Hepatocyte (in vitro differentiated cells): Measurements from ENCODE around the gene BCL2. TPM values are rescaled to one million over a fixed set of nuclear protein-coding genes. Genes with fewer than 3 reads are reported as not detected.
A peak's percentile ranks its signal among the peaks of the same experiment; 100 is the strongest.

ENCODE experiments used
- DNase-seq: peaks from one replicate; pipeline ENCODE4 v3.0.0-alpha.2; 2016; ENCODE audit warnings: low spot score
- H2AFZ ChIP-seq: fragments of 200-600 bp; sonication (generic); 2 replicates; pipeline ENCODE4 v1.6.0; 2016; ENCODE audit warnings: antibody characterized with exemption, mild to moderate bottlenecking
- H3K27ac ChIP-seq: fragments of 200-600 bp; sonication (generic); 2 replicates; pipeline ENCODE4 v1.5.1; 2016; ENCODE audit warnings: mild to moderate bottlenecking
- H3K27me3 ChIP-seq: fragments of 200-600 bp; sonication (generic); 2 replicates; pipeline ENCODE4 v1.6.1; 2016
- H3K36me3 ChIP-seq: fragments of 200-600 bp; sonication (generic); replicated peaks from 2 replicates; pipeline ENCODE4 v1.5.1; 2016; ENCODE audit warnings: low read depth; ENCODE audit not compliant: insufficient read depth
- H3K4me1 ChIP-seq: fragments of 200-600 bp; sonication (generic); 2 replicates; pipeline ENCODE4 v1.5.1; 2016; ENCODE audit warnings: mild to moderate bottlenecking, moderate library complexity; ENCODE audit not compliant: insufficient read depth
- H3K4me2 ChIP-seq: fragments of 200-600 bp; sonication (generic); 2 replicates; pipeline ENCODE4 v1.6.0; 2016
- H3K4me3 ChIP-seq: fragments of 200-600 bp; sonication (generic); 2 replicates; pipeline ENCODE4 v1.5.1; 2016; ENCODE audit warnings: mild to moderate bottlenecking
- H3K79me2 ChIP-seq: fragments of 200-600 bp; sonication (generic); 2 replicates; pipeline ENCODE4 v1.6.0; 2017; ENCODE audit warnings: mild to moderate bottlenecking
- H3K9me2 ChIP-seq: fragments of 200-600 bp; sonication (generic); replicated peaks from 2 replicates; pipeline ENCODE4 v1.6.0; 2017; ENCODE audit warnings: mild to moderate bottlenecking; ENCODE audit not compliant: insufficient read depth
- H3K9me3 ChIP-seq: fragments of 200-600 bp; sonication (generic); 2 replicates; pipeline ENCODE4 v1.5.1; 2016; ENCODE audit warnings: low read depth, mild to moderate bottlenecking
- H4K20me1 ChIP-seq: fragments of 200-600 bp; sonication (generic); 2 replicates; pipeline ENCODE4 v1.6.0; 2016; ENCODE audit warnings: mild to moderate bottlenecking; ENCODE audit not compliant: insufficient read depth, poor library complexity, severe bottlenecking
- CTCF ChIP-seq: fragments of 200-600 bp; sonication (generic); IDR thresholded peaks from 2 replicates; pipeline ENCODE4 v1.5.1; 2016; ENCODE audit warnings: antibody characterized with exemption, mild to moderate bottlenecking; ENCODE audit not compliant: poor library complexity
- EZH2 ChIP-seq: fragments of 200-600 bp; sonication (generic); IDR thresholded peaks from 2 replicates; pipeline ENCODE4 v1.6.1; 2016; ENCODE audit warnings: antibody characterized with exemption, mild to moderate bottlenecking, borderline replicate concordance
- EZH2phosphoT487 ChIP-seq: fragments of 200-600 bp; sonication (generic); IDR thresholded peaks from one replicate; pipeline ENCODE4 v1.6.1; 2018; ENCODE audit warnings: antibody characterized with exemption, mild to moderate bottlenecking, low read depth, moderate library complexity; ENCODE audit not compliant: unreplicated experiment, severe bottlenecking
- WGBS: methylation state at CpG from one replicate; pipeline ENCODE4 v1.1.6; 2016; ENCODE audit warnings: low lambda C conversion rate; ENCODE audit errors: missing lambda C conversion rate; 5-methylcytosine and 5-hydroxymethylcytosine counted together
- polyA plus RNA-seq: library from polyadenylated mRNA; unstranded; fragments of >200 nt; fragmentation: Nextera tagmentation; extraction: Ambion mirVana; gene quantifications from 2 replicates; pipeline ENCODE4 v1.2.1, GENCODE V29; 2016
- total RNA-seq: library from RNA; depleted of rRNA; stranded (reverse); fragments of >200 nt; gene quantifications from 2 replicates; pipeline ENCODE4 v1.2.3, GENCODE V29; 2014

The BCL2 gene
- total and polyA plus RNA-seq, 2 experiments from 2014 or later: 1.0 to 11.4 TPM

GRCh38 chr18:63099848-63100629, 219.5 kb downstream of the BCL2 start:
- H3K4me2 ChIP-seq: peak overlapping the region; percentile 47

GRCh38 chr18:63099091-63099840, 220.3 kb downstream of the BCL2 start:
- H3K9me3 ChIP-seq: no peaks in the 10 kb centered on the region
- H3K27ac ChIP-seq: peak overlapping the region; percentile 97
- H3K36me3 ChIP-seq: no peaks in the 10 kb centered on the region
- 63% methylated on average over 14 of the region's 14 CpGs for WGBS
- H3K27me3 ChIP-seq: no peaks in the 10 kb centered on the region
- peaks cover 28% of the 10 kb centered on the region for H3K4me1 ChIP-seq
- H3K9me2 ChIP-seq: no peaks in the 10 kb centered on the region
- H3K4me2 ChIP-seq: no peak overlapping the region
- DNase-seq: no peak
- H3K4me3 ChIP-seq: no peak overlapping the region
- H3K79me2 ChIP-seq: no peaks in the 10 kb centered on the region
- no peaks in the 10 kb centered on the region for H4K20me1 ChIP-seq
- no peak for TF ChIP-seq CTCF
- no peak for TF ChIP-seq EZH2phosphoT487
- TF ChIP-seq EZH2: no peak
- H2AFZ ChIP-seq: no peak overlapping the region

More at GRCh38 chr18:63099848-63100629, 219.5 kb downstream of the BCL2 start:
- Histone ChIP-seq H3K9me3 (no peaks in the 10 kb centered on the region), H3K4me3 (no peak overlapping the region), H3K27ac (peak overlapping the region; percentile 97), H3K9me2 (no peaks in the 10 kb centered on the region), H2AFZ (no peak overlapping the region), H4K20me1 (no peaks in the 10 kb centered on the region), H3K4me1 (peaks cover 28% of the 10 kb centered on the region), H3K27me3 (no peaks in the 10 kb centered on the region), H3K79me2 (no peaks in the 10 kb centered on the region), H3K36me3 (no peaks in the 10 kb centered on the region)
- peak; percentile 70 for DNase-seq
- TF ChIP-seq EZH2 (no peak), CTCF (no peak), EZH2phosphoT487 (no peak)
- WGBS: 52% methylated on average over 10 of the region's 10 CpGs

GRCh38 chr18:63098018-63098981, 221.3 kb downstream of the BCL2 start:
- peak overlapping the region; percentile 97 for H3K27ac ChIP-seq
- H3K27me3 ChIP-seq: no peaks in the 10 kb centered on the region
- no peaks in the 10 kb centered on the region for H3K36me3 ChIP-seq
- H3K9me2 ChIP-seq: no peaks in the 10 kb centered on the region
- DNase-seq: no peak
- no peak overlapping the region for H3K4me2 ChIP-seq
- peaks cover 28% of the 10 kb centered on the region for H3K4me1 ChIP-seq
- no peaks in the 10 kb centered on the region for H4K20me1 ChIP-seq
- TF ChIP-seq CTCF (no peak), EZH2 (no peak), EZH2phosphoT487 (no peak)
- H2AFZ ChIP-seq: no peak overlapping the region
- WGBS: 90% methylated on average over 16 of the region's 16 CpGs
- no peak overlapping the region for H3K4me3 ChIP-seq
- no peaks in the 10 kb centered on the region for H3K9me3 ChIP-seq
- H3K79me2 ChIP-seq: no peaks in the 10 kb centered on the region
